Endothelial cell of umbilical vein (primary cell): Measurements from ENCODE around the gene OR6K3.

Source experiments
- POLR2A ChIP-seq: IDR thresholded peaks from 2 replicates; pipeline ENCODE4 v1.6.1; 2012; ENCODE audit warnings: low read depth, mild to moderate bottlenecking, control low read depth, low read length
- POLR2AphosphoS5 ChIP-seq: IDR thresholded peaks from 2 replicates; pipeline ENCODE4 v1.6.1; 2012; ENCODE audit warnings: low read depth, mild to moderate bottlenecking, control low read depth, low read length, moderate library complexity; ENCODE audit not compliant: insufficient read depth

DNA sequence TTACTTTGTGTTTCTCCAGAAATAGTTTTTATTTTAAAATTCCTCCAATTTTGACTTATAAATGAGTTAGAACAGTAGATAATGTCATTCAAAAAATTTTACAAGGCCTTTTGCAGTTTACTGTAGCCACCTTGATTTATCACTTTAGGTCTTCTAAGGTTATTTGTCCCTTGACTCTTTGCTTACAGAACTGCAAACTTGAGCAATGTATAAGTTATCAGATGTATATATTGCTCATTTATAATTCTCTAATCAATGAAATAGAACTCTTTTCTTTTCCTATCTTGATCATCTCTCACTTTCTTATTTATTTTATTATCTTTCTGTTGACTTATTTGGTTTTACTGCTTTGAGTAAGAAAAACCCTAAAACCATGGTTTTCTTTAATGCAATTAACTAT lies 28.2 kb downstream of the OR6K3 start:
- TF ChIP-seq POLR2AphosphoS5 (no peak), POLR2A (no peak)
